ENCODE results near the gene FCSK. TPM values are rescaled to one million over a fixed set of nuclear protein-coding genes. Genes with fewer than 3 reads are reported as not detected.

FCSK gene
- total RNA-seq, 6 experiments from 2014 or later, result 10.9 to 16.7 (median 13.4) TPM

- 67% methylated on average over 3 of the region's 8 CpGs for whole genome bisulfite sequencing (ENCODE audit: insufficient coverage, low coverage, low lambda C conversion rate, missing lambda C conversion rate)
- H3K36me3 ChIP-seq, result peaks cover 0 to 50% (median 18%) of the 10 kb centered on the region in 4 donors
Observed at GRCh38 chr16:70527315-70527996, 73.1 kb downstream of the FCSK start.

GRCh38 chr16:70529051-70529777 is 74.8 kb downstream of the FCSK start:
- Histone ChIP-seq H3K27ac (no peak overlapping the region), H3K4me3 (no peak overlapping the region), H3K36me3 (peaks cover 0 to 67% (median 22%) of the 10 kb centered on the region in 4 donors), H3K4me1 (peaks cover 0 to 30% (median 0%) of the 10 kb centered on the region in 4 donors), H3K27me3 (no peaks in the 10 kb centered on the region), H3K9me3 (no peaks in the 10 kb centered on the region)
- intact Hi-C loops (cut with DNase I), result loop anchor here in 1 of 2 donors (5.0 kb wide), 1 partner anchor 123 kb away; no protein-coding TSS in a partner anchor
- 68% methylated on average over 8 of the region's 8 CpGs for WGBS (ENCODE audit: insufficient coverage, low coverage, low lambda C conversion rate, missing lambda C conversion rate)
- ATAC-seq, result peak in 3 of 4 donors; percentile 30 to 56 (median 30)
- no peak for DNase-seq
- peak; percentile 38 to 53 (median 47) for TF ChIP-seq CTCF (IDR thresholded peaks at IDR 0.05)
- no peak for TF ChIP-seq POLR2A (IDR thresholded peaks at IDR 0.05)

More at GRCh38 chr16:70527315-70527996, 73.1 kb downstream of the FCSK start:
- Histone ChIP-seq H3K9me3 (no peaks in the 10 kb centered on the region), H3K27me3 (no peaks in the 10 kb centered on the region), H3K27ac (no peak overlapping the region), H3K4me1 (peaks cover 0 to 34% (median 3%) of the 10 kb centered on the region in 4 donors), H3K4me3 (no peak overlapping the region)
- DNase-seq, result no peak
- TF ChIP-seq CTCF (IDR thresholded peaks at IDR 0.05), result no peak
- TF ChIP-seq POLR2A (IDR thresholded peaks at IDR 0.05), result no peak
- intact Hi-C loops (cut with DNase I), result loop anchor here in 1 of 2 donors (5.0 kb wide), 1 partner anchor 125 kb away; no protein-coding TSS in a partner anchor
- no peak for ATAC-seq

Small RNA genes within 50 kb of the gene (small RNA-seq; reads per million reads assigned to genes)
- gene RNU6-23P, result 0.39 to 0.48 reads per million in 2 experiments
- 0 reads per million in 2 experiments for gene RPS27P26
- 472 to 683 reads per million in 2 experiments for gene SNORD111B

Other genes starting within 250 kb of the FCSK start
- 10 to 100 TPM in 3 of 6 experiments, 1 to 10 TPM in 3; 6.1 to 13.1 (median 10.2) TPM for gene EXOSC6, start 202.7 kb upstream of the FCSK start, total RNA-seq
- 10 to 100 TPM; 74.2 to 91.8 (median 80.7) TPM for gene AARS1, start 165.1 kb upstream of the FCSK start, total RNA-seq
- gene DDX19B, start 155.4 kb upstream of the FCSK start, total RNA-seq, result 10 to 100 TPM; 15.2 to 32.3 (median 20.0) TPM
- gene DDX19A, start 107.7 kb upstream of the FCSK start, total RNA-seq, result 10 to 100 TPM; 14.0 to 30.0 (median 18.1) TPM
- 10 to 100 TPM; 10.4 to 16.7 (median 14.5) TPM for gene ST3GAL2, start 15.5 kb upstream of the FCSK start, total RNA-seq
- gene COG4, start 69.0 kb downstream of the FCSK start, total RNA-seq, result 10 to 100 TPM; 24.5 to 32.9 (median 30.7) TPM
- 100 to 1,000 TPM in 1 of 6 experiments, 10 to 100 TPM in 5; 51.4 to 110 (median 90.7) TPM for gene SF3B3, start 69.2 kb downstream of the FCSK start, total RNA-seq
- 1 to 10 TPM in 1 of 6 experiments, under 1 TPM in 5; 0.27 to 1.1 (median 0.49) TPM for gene IL34, start 192.0 kb downstream of the FCSK start, total RNA-seq
- 100 to 1,000 TPM in 2 of 6 experiments, 10 to 100 TPM in 4; 28.5 to 117 (median 80.2) TPM for gene MTSS2, start 231.5 kb downstream of the FCSK start, total RNA-seq